H9 (cell line): ENCODE results near the gene KLC1. TPM values are rescaled to one million over a fixed set of nuclear protein-coding genes. Genes with fewer than 3 reads are reported as not detected.

ENCODE experiments used
- DNase-seq: peaks from one replicate; pipeline ENCODE4 v3.0.0-alpha.2; 2017
- H2AFZ ChIP-seq: one replicate; pipeline ENCODE4 v1.6.1; 2013; ENCODE audit warnings: mild to moderate bottlenecking, low read length, control low read depth, moderate library complexity
- H2AK5ac ChIP-seq: 2 replicates; pipeline ENCODE4 v1.6.1; 2013; ENCODE audit warnings: low read length, control low read depth, mixed read lengths; ENCODE audit not compliant: insufficient read length
- H2BK120ac ChIP-seq: one replicate; pipeline ENCODE4 v1.6.1; 2013; ENCODE audit warnings: low read depth, mild to moderate bottlenecking, low read length, control low read depth, inconsistent platforms; ENCODE audit not compliant: poor library complexity, severe bottlenecking
- H2BK12ac ChIP-seq: 2 replicates; pipeline ENCODE4 v1.6.1; 2013; ENCODE audit warnings: low read length, control low read depth, mixed read lengths, low read depth; ENCODE audit not compliant: insufficient read length
- H2BK15ac ChIP-seq: 2 replicates; pipeline ENCODE4 v1.6.1; 2013; ENCODE audit warnings: low read depth, low read length, control low read depth
- H2BK20ac ChIP-seq: one replicate; pipeline ENCODE4 v1.6.1; 2013; ENCODE audit warnings: low read depth, mild to moderate bottlenecking, low read length, control low read depth, inconsistent platforms; ENCODE audit not compliant: poor library complexity, severe bottlenecking
- H2BK5ac ChIP-seq: 2 replicates; pipeline ENCODE4 v1.6.1; 2013; ENCODE audit warnings: low read length, control low read depth, mixed read lengths; ENCODE audit not compliant: insufficient read length
- H3K14ac ChIP-seq: 2 replicates; pipeline ENCODE4 v1.6.1; 2013; ENCODE audit warnings: low read length, control low read depth; ENCODE audit not compliant: insufficient read depth
- H3K18ac ChIP-seq: 2 replicates; pipeline ENCODE4 v1.6.1; 2013; ENCODE audit warnings: low read depth, mild to moderate bottlenecking, mixed read lengths, low read length, control low read depth; ENCODE audit not compliant: insufficient read length
- H3K23ac ChIP-seq: 2 replicates; pipeline ENCODE4 v1.6.1; 2013; ENCODE audit warnings: low read length, control low read depth, mixed read lengths, low read depth; ENCODE audit not compliant: insufficient read length
- H3K23me2 ChIP-seq: 2 replicates; pipeline ENCODE4 v1.6.1; 2013; ENCODE audit warnings: low read depth, mild to moderate bottlenecking, mixed read lengths, low read length, control low read depth; ENCODE audit not compliant: insufficient read length, poor library complexity, severe bottlenecking
- H3K27ac ChIP-seq: 2 replicates; pipeline ENCODE4 v1.5.1; 2013; ENCODE audit warnings: low read length, control low read depth, mixed read lengths, low read depth; ENCODE audit not compliant: insufficient read length
- H3K27me3 ChIP-seq: 2 replicates; pipeline ENCODE4 v1.6.1; 2013; ENCODE audit warnings: low read length, control low read depth, inconsistent platforms; ENCODE audit not compliant: insufficient read depth
- H3K4ac ChIP-seq: 2 replicates; pipeline ENCODE4 v1.6.1; 2013; ENCODE audit warnings: low read depth, mild to moderate bottlenecking, control low read depth, inconsistent platforms, low read length, moderate library complexity
- H3K4me1 ChIP-seq: 2 replicates; pipeline ENCODE4 v1.6.1; 2013; ENCODE audit warnings: low read length, control low read depth, inconsistent platforms; ENCODE audit not compliant: insufficient read depth
- H3K4me2 ChIP-seq: 2 replicates; pipeline ENCODE4 v1.6.1; 2013; ENCODE audit warnings: low read length, control low read depth, mixed read lengths; ENCODE audit not compliant: insufficient read length, insufficient read depth
- H3K56ac ChIP-seq: 2 replicates; pipeline ENCODE4 v1.6.1; 2013; ENCODE audit warnings: low read depth, mild to moderate bottlenecking, mixed read lengths, low read length, control low read depth; ENCODE audit not compliant: insufficient read length
- H3K79me1 ChIP-seq: 2 replicates; pipeline ENCODE4 v1.6.1; 2013; ENCODE audit warnings: low read depth, mild to moderate bottlenecking, moderate library complexity, low read length, control low read depth, inconsistent platforms; ENCODE audit not compliant: insufficient read depth, poor library complexity, severe bottlenecking
- H3K79me2 ChIP-seq: 2 replicates; pipeline ENCODE4 v1.6.1; 2013; ENCODE audit warnings: low read length, control low read depth, inconsistent platforms; ENCODE audit not compliant: insufficient read depth
- H3K9ac ChIP-seq: 2 replicates; pipeline ENCODE4 v1.6.1; 2013; ENCODE audit warnings: low read length, control low read depth, mixed read lengths; ENCODE audit not compliant: insufficient read length; ENCODE audit errors: extremely low read depth
- H3K9me3 ChIP-seq: one replicate; pipeline ENCODE4 v1.6.1; 2013; ENCODE audit warnings: low read depth, low read length, inconsistent platforms; ENCODE audit not compliant: control insufficient read depth
- H3T11ph ChIP-seq: one replicate; pipeline ENCODE4 v1.6.1; 2013; ENCODE audit warnings: mild to moderate bottlenecking, low read length, control low read depth, inconsistent platforms
- H4K20me1 ChIP-seq: one replicate; pipeline ENCODE4 v1.6.1; 2013; ENCODE audit not compliant: control insufficient read depth, insufficient read length, insufficient read depth
- H4K5ac ChIP-seq: 2 replicates; pipeline ENCODE4 v1.6.1; 2013; ENCODE audit warnings: low read depth, mild to moderate bottlenecking, mixed read lengths, low read length, control low read depth; ENCODE audit not compliant: insufficient read length
- H4K8ac ChIP-seq: replicated peaks from 2 replicates; pipeline ENCODE4 v1.6.1; 2013; ENCODE audit warnings: low read length, control low read depth, mixed read lengths, low read depth; ENCODE audit not compliant: insufficient read length
- H4K91ac ChIP-seq: 2 replicates; pipeline ENCODE4 v1.6.1; 2013; ENCODE audit warnings: low read depth, mild to moderate bottlenecking, moderate library complexity, mixed read lengths, low read length, control low read depth; ENCODE audit not compliant: insufficient read length
- H3K27ac Mint-ChIP-seq, 3 experiments: 2 replicates in 2 of 3; 3 replicates in 1 of 3; pipeline ENCODE4 v1.8.0; 2020 to 2021; ENCODE audit warnings: mixed read lengths in 3 of 3, mild to moderate bottlenecking in 1 of 3, moderate library complexity in 1 of 3
- H3K27me3 Mint-ChIP-seq: 2 replicates; pipeline ENCODE4 v1.8.0; 2021; ENCODE audit warnings: low read depth, mild to moderate bottlenecking, moderate library complexity, mixed read lengths
- H3K36me3 Mint-ChIP-seq, 3 experiments: 2 replicates in 2 of 3; 3 replicates in 1 of 3; pipeline ENCODE4 v1.8.0; 2020 to 2021; ENCODE audit warnings: low read depth in 3 of 3, mixed read lengths in 3 of 3; ENCODE audit not compliant: insufficient read depth in 1 of 3
- H3K4me1 Mint-ChIP-seq, 2 experiments: 2 replicates each; pipeline ENCODE4 v1.8.0; 2020; ENCODE audit warnings: mixed read lengths in 2 of 2
- H3K4me3 Mint-ChIP-seq, 2 experiments: 2 replicates in 1 of 2; 3 replicates in 1 of 2; pipeline ENCODE4 v1.8.0; 2020 to 2021; ENCODE audit warnings: mild to moderate bottlenecking in 2 of 2, mixed read lengths in 2 of 2, moderate library complexity in 1 of 2
- H3K9me3 Mint-ChIP-seq, 2 experiments: 2 replicates in 1 of 2; 3 replicates in 1 of 2; pipeline ENCODE4 v1.8.0; 2020; ENCODE audit warnings: mild to moderate bottlenecking in 2 of 2, mixed read lengths in 2 of 2, moderate library complexity in 1 of 2
- CTCF ChIP-seq: fragments of 200-600 bp; sonication (generic); conservative IDR thresholded peaks from 3 replicates; pipeline ENCODE4 v1.8.0; 2021; ENCODE audit warnings: antibody characterized with exemption, mild to moderate bottlenecking
- WGBS: extraction: QIAGEN DNeasy Blood & Tissue Kit; methylation state at CpG from one replicate; pipeline ENCODE4 v1.1.7; 2013; ENCODE audit warnings: missing lambda C conversion rate, low lambda C conversion rate, mixed read lengths; ENCODE audit not compliant: insufficient read length; ENCODE audit errors: extremely low coverage; 5-methylcytosine and 5-hydroxymethylcytosine counted together
- total RNA-seq: library from RNA; stranded (reverse); gene quantifications from 2 replicates; pipeline ENCODE4 v1.2.1, GENCODE V29; 2021

Gene KLC1
- total RNA-seq, 1 experiment from 2014 or later = 143 TPM

GRCh38 chr14:103706551-103707328 lies 77.7 kb downstream of the KLC1 start:
- Mint-ChIP-seq H3K27ac (no peak overlapping the region), H3K27me3 (no peaks in the 10 kb centered on the region; the same call in 1 of the 2 replicates), H3K9me3 (no peaks in the 10 kb centered on the region; a peak in 2 of 5 replicates), H3K4me3 (no peak overlapping the region), H3K36me3 (peaks cover 33 to 68% (median 62%) of the 10 kb centered on the region in 3 experiments; a peak in 6 of 7 replicates), H3K4me1 (peaks cover 9 to 14% of the 10 kb centered on the region in 2 experiments)
- Histone ChIP-seq H3K4me2 (no peak overlapping the region), H2AFZ (no peak overlapping the region), H3K14ac (no peak overlapping the region), H3K9ac (no peak overlapping the region), H4K8ac (no peak overlapping the region), H3K9me3 (no peaks in the 10 kb centered on the region), H3K4me1 (peaks cover 3% of the 10 kb centered on the region; the same call in 1 of the 2 replicates), H2BK5ac (no peak overlapping the region), H2BK15ac (no peak overlapping the region), H2BK20ac (no peak overlapping the region), H4K91ac (no peak overlapping the region), H3K79me2 (no peaks in the 10 kb centered on the region), H2BK120ac (no peak overlapping the region), H3K79me1 (no peaks in the 10 kb centered on the region), H3K4ac (no peak overlapping the region), H3K18ac (no peak overlapping the region), H2AK5ac (no peak overlapping the region), H2BK12ac (no peak overlapping the region), H3K27ac (no peak overlapping the region), H4K5ac (no peak overlapping the region), H3K23ac (no peak overlapping the region), H3T11ph (no peak overlapping the region), H4K20me1 (no peaks in the 10 kb centered on the region), H3K56ac (no peak overlapping the region), H3K23me2 (no peaks in the 10 kb centered on the region), H3K27me3 (no peaks in the 10 kb centered on the region)
- peak; percentile 30 for DNase-seq
- no CpG with 5 or more reads among the region's 41 CpGs for WGBS
- no peak for TF ChIP-seq CTCF
